Right lobe of liver (tissue), 4 donors: ENCODE data around the gene MTMR2.

Experiments used
- POLR2A ChIP-seq: fragments of 450-650 bp; IDR thresholded peaks from one replicate; pipeline ENCODE4 v1.6.1; 2017; ENCODE audit warnings: antibody characterized with exemption, mild to moderate bottlenecking
- TF ChIP-seq, protein P1 (sequence below), 4 donors: fragments of 200-600 bp in 3 of 4; fragments of 450-650 bp in 1 of 4; IDR thresholded peaks; one replicate each; pipeline versions ENCODE4 v1.5.1 to v1.8.0; 2016 to 2022; ENCODE audit warnings: antibody characterized with exemption in 4 of 4, mild to moderate bottlenecking in 2 of 4
- donor health status: DM: no; HTN: no; CAD: no.
- donor health status: DM: no; HTN: no; CAD: no.
- donor health status: DM: no; HTN: yes; CAD: no.

DNA sequence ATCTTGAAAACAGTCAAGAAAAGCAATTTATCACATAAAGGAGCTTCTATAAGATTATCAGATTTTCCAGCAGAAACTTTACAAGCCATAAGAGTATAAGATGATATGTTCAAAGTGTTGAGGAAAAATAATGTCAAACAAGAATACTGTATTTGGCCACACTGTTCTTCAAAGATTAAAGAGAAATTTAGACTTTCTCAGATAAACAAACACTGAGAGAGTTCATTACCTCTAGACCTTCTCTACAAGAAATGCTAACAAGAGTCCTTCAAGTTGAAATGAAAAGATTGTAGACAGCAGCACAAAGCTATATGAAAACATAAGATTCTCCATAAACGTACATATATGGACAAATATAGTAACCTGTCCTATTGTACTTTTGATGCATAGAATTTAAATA, 8.0 kb upstream of the MTMR2 start:
- TF ChIP-seq POLR2A, result no peak
- TF ChIP-seq, protein P1, sequence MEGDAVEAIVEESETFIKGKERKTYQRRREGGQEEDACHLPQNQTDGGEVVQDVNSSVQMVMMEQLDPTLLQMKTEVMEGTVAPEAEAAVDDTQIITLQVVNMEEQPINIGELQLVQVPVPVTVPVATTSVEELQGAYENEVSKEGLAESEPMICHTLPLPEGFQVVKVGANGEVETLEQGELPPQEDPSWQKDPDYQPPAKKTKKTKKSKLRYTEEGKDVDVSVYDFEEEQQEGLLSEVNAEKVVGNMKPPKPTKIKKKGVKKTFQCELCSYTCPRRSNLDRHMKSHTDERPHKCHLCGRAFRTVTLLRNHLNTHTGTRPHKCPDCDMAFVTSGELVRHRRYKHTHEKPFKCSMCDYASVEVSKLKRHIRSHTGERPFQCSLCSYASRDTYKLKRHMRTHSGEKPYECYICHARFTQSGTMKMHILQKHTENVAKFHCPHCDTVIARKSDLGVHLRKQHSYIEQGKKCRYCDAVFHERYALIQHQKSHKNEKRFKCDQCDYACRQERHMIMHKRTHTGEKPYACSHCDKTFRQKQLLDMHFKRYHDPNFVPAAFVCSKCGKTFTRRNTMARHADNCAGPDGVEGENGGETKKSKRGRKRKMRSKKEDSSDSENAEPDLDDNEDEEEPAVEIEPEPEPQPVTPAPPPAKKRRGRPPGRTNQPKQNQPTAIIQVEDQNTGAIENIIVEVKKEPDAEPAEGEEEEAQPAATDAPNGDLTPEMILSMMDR (IDR thresholded peaks at IDR 0.05), result no peak
